ENCODE data around the gene TTN. TPM values are rescaled to one million over a fixed set of nuclear protein-coding genes. Genes with fewer than 3 reads are reported as not detected.

Gene TTN
- total RNA-seq, 1 experiment from 2014 or later: 0.02 TPM

DNA sequence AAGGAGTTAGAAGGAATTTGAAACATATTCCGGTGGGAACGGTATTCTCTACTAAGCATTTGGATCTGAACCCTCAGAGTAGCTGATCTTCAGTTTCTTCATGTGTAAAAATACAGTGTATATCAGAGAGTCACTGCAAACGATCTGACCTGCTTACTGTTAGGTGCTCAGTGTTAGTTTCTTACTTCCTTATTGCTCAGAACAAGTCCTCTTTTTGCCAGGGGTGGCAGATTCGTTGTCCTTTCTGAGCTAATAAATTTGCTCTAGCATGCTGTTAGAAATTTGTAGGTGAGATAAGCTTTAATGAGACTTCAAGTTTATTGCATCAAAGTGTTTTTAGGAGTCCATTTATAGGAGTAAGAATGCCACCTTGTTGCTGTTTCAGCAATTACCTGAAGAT lies 311.2 kb downstream of the TTN start:
- DNase-seq (ENCODE audit: low spot score): no peak

DNA sequence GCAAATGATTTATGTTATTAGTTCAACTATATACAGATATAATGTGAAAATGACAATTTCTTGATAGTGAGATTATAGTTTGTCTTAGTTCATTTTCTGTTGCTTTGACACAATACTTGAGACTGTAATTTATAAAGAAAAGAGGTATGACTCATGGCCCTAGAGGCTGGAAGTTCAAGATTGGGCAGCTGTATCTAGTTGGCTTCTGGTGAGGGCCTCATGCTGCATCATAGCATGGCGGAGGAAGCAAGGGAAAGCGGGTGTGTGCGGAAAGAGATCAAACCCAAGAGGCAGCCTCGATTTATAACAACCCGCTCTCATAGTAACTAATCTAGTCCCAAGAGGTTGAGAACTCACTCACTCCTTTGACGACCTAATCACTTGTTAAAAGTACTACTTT lies 315.6 kb downstream of the TTN start:
- DNase-seq (ENCODE audit: low spot score): no peak

DNA sequence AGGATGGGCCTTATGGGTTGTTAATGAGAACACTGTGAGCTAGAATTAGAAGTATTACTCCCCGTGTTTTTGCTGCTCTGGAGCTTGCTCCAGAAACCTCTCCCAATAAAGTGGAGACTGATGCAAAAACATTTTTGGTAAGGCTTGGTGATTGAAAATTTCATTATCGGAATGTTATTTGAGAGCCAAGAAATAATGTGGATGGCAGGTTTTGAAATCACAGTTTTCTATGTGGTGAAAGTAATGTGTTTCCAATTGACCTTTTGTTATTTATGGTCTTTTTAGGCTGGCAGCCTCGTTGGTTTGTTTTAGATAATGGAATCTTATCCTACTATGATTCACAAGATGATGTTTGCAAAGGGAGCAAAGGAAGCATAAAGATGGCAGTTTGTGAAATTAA lies 321.9 kb downstream of the TTN start:
- DNase-seq (ENCODE audit: low spot score): no peak

DNA sequence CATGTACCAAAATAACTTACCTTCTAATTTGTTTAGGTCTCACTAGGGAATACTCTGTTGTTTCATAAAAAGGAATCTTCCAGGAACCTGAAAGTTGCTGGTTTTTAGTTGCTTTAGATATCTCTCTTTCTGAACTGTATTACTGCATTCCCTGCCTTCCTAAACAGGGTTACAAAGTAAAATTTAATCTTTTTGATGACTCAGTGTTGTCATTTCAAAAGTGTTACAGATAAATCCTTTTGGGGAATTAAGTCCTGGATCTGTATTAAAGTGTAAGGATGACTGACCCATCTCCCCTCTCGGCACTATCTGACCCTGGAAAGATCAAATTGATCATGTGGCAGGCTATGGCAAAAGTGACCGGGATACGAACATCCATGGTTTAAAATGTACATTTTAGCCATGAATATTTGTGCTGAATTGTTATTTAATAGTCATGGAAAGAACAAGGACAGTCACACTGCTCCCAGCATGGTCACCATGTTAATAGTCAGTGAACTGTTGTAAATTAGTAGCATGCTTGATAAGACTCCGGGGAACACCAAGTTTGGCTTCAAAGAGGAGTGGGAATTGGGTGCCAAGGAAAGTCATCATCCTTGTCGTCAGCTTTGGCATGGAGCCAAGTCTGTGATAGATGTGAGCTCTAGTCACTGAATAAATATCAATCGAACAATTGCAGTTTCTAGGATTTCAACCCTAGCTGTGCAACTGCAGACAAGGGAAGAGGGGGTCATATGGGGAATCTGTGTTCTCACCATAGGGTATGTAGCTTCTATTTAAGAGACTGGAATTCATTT lies 322.8 kb downstream of the TTN start:
- DNase-seq (ENCODE audit: low spot score): no peak

DNA sequence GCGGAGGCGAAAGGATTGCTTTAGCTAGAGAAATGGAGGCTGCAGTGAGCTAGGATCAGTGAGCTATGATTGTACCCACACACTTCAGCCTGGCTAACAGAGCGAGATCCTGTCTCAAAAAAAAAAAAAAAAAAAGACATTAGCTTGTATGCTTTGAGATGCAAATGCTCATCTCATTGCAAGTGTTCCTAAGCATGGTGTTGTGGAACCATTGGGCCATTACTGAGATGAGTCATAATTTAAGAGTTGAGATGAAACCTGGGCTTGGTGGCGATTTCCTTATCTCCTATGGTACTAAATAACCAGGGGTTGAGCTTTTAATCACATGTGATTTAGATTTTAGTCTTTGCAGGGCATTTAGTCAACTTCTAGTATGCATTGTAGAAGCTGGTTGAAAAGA lies 324.8 kb downstream of the TTN start:
- no peak for DNase-seq (ENCODE audit: low spot score)

DNA sequence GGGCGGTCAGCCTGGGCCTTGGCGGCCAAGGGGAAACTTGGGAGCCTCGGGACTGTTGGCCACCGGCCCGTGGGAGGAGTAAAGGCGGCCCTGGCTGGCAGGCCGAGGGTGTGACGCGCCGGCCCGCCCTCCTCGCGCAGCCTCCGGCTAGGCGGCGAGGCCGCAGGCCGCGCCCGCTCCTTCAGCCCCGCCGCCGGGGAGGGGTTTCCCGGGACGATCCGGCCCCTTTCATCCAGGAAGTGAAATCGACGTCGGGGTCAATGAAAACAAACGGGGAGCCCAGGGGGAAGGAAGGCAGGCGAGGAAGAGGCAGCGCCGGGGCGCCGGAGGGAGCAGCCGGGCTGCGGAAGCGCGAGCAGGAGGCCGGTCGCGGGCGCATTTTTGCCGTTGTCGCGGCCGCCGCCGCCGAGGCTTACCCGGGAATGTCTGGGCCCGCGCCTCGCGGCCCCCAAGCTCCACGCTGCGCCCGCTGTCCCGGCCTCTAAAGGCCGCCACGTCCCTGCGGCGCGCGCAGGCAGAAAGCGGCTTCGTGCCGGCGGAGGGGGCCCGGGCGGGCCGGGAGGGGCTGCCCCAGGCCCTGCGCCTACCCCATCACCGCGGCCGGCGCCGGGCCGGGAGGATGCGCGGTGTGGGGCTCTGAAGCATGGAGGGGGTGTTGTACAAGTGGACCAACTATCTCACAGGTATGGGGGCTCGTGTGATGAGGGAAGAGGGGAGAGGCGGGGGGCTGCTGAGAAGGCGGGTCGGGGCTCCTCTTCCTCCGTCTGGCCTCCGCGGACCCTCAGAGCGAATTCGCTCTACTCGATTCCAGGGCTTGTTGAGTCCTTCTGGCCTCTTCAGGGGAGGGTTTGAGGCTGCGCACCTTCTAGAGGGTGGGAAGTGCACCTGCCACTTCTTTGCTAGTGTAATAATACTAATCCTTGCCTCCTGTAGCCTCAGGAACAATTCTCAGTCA lies 326.7 kb downstream of the TTN start, which contains the start of gene PLEKHA3:
Gene PLEKHA3, plus strand, starts transcription at position 231 of the 955 bp plus-strand sequence. Its CDS starts 413 bp downstream, at position 644.
- DNase-seq (ENCODE audit: low spot score): peak; percentile 92

DNA sequence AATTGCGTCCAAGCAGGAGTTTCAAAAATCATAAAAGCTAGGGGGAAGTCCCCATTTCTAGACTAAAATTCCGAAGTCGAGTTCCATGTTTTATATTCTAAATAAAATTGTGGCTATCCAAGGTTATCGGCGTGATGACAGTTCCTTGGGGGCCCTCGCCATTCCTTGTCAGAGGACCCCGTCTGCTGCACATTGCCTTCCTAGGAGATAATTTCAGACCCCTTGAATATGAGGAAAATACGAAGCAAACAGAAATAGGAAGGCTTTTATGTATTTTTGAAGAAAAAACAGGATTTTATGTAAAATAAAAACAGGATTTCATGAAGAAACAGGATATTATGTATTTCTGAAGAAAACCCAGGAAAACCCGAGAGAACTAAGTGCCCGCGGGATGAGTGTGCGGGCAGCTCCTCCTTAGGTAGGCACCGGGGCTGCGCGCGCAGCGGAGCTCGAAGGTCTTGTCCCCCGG lies 327.4 kb downstream of the TTN start:
- no peak for DNase-seq (ENCODE audit: low spot score)

DNA sequence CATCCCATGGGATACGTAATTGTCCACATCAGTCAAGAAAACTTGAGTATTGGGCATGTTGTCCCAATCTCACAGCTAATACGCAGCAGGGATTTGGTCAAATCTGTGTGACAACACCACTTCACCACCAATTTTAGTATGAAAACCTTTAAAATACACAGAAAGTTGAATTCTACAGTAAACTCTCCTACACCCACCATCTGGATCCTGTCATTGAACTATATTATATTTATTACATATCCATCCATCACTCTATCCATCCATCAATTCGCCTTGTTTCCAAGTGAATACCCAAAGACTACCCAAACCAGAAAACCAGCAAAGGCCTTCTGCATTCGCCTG lies 328.0 kb downstream of the TTN start:
- DNase-seq (ENCODE audit: low spot score): no peak

DNA sequence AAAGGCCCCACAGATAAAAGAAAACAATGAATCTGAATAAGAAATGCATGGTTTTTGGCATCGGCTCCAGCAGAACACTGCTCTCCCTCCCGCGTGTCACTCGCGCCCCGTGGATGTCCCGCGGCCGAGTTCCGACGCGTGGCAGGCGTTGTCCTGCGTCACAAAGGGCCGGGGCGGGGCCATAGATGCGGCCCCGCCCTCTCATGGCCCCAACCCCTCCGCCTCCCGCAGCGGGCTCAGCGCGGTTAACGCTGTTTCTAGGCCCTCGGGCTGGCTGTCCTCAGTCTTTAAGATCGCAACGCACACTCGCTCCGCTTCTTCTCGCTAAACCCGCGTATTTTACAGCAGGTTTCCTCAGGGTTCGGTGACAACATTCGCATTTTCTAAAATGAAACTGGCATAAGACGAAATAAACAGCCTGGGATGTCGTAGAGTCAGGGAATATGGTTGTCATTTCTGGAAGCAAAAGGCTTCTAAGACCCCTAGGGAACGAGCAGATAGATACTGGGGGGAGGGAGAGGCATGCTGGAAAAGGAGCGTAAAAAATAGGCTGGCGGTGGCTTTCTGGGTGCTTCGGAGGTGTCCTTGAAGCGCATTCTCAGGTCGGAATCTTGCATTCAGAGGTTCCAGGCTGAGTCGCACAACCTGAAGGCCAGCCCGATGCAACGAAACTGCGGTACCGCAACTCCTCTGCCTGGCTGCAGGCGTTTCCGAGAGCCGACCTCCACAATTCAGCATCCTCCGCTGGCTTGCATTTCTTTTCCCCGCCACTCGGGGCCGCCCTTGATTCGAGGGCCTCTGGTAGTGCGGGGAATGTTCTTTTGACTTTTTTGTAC lies 328.6 kb downstream of the TTN start, which contains the start of gene FKBP7:
Gene FKBP7, minus strand, starts transcription at position 162 of the 836 bp plus-strand sequence. Its CDS starts 101 bp downstream, at position 61.
- peak; percentile 77 for DNase-seq (ENCODE audit: low spot score)

DNA sequence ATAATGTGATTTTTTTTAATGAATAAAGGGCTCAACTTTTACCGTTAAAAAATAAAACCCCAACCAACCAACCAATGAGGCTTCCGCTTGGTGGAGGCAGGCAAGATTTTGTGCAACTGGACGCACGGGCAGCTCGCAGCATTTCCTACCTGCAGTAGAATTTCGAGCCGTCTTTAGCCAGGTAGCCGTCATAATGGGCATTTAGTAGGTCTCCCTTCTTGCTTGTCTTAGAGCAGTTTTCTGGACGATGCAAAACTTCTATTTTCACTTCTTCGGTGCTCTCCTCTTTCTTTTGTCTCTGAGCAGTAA lies 329.1 kb downstream of the TTN start:
- no peak for DNase-seq (ENCODE audit: low spot score)

DNA sequence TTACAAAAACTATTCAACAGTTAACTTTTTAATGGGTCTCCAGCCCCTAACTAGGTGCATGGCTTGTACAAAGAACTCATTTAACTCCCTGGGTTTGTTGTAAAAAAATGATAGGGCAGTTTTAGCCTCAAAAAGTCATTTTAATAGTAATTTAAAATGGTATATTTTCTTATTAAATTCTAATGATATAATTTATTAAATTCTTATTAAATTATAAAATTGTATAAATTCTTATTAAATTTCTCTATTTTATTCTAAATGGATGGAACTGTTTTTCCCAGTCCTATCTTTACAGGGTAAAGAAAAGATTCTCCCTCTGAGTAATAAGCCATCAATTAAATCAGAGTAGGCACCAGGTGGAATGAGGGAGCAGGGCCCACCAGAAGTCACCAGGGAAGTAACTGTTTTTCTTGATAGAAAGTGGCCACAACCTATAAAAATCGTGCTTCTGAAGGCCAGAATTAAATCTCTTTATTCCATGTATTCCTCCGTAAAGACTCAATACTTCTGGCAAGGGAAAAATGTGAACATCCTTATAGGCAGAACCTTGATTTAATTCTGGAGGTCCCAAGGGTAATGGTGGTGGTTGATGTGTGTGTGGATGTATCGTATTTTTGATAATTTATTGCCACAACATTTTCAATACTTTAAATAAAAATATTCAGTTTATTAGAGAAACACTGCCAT lies 329.6 kb downstream of the TTN start:
- no peak for DNase-seq (ENCODE audit: low spot score)

DNA sequence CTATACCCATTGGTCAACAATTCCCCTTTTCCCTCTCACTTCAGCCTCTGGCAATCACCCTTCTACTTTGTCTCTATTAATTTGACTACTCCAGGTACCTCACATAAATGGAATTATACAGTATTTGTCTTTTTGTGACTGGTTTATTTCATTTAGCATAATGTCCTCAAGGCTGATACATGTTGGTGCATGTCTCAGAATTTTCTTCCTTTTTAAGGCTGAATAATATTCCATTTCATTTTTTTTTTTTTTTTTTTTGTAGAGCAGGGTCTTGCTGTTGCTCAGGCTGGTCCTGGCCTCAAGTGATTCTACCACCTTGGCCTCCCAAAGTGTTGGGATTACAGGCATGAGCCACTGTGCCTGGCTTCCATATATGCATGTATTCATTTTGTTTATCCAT lies 330.7 kb downstream of the TTN start:
- DNase-seq (ENCODE audit: low spot score): no peak

Other genes starting within 250 kb of the TTN start
- 0.31 TPM in 1 of 2 replicates, not detected in the other for gene CCDC141, start 242.7 kb upstream of the TTN start, total RNA-seq (2014; rRNA removed; shearing (Covaris generic))